ENCODE results near the gene NOM1. TPM values are rescaled to one million over a fixed set of nuclear protein-coding genes. Genes with fewer than 3 reads are reported as not detected.
A peak's percentile ranks its signal among the peaks of the same experiment; 100 is the strongest.

The NOM1 gene
- total RNA-seq, 1 donor = 11.6 TPM

DNA sequence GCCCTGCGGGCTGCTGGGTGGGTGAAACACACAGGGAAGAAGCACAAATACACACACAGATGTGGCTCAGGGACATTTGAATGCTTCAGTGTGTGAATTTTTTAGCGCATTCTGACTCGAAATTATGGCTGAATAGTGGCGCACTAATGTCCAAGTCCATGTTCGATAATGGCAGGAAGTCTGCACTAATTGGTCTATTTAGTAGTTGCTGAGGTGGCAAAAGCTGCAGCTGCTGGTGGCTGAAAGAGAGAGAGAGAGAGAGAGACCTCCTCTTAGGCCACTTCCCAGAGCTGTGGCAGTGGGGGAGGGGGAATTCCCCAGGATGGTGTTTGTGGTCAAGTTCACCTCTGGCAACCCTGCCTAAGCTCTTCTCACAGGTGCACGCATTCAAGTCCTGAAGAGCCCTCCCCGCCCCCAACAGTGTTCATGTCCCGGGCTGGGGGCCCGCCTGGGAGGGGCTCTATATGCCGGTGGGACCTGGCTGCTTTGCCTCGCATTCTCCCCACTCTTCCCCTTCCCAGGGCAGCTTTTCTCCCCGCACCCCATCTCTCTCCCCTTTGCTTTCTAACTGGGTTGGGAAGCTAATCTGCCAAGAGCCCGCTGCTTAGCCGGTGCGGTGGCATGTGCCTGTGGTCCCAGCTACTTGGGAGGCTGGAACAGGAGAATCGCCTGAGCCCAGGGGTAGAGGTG is 67.0 kb downstream of the NOM1 start:
- no peaks in the 10 kb centered on the region for H3K4me1 ChIP-seq (ENCODE audit: insufficient read depth, low read length)
- H3K79me2 ChIP-seq (ENCODE audit: insufficient read depth, low read length) = no peaks in the 10 kb centered on the region
- H3K27me3 ChIP-seq (ENCODE audit: insufficient read depth, low read length) = peaks cover 100% of the 10 kb centered on the region
- no peaks in the 10 kb centered on the region for H3K36me3 ChIP-seq (ENCODE audit: insufficient read depth, low read length)
- no peaks in the 10 kb centered on the region for H4K20me1 ChIP-seq (ENCODE audit: insufficient read depth, low read length)
- DNase-seq (ENCODE audit: insufficient read length, low spot score, missing footprints) = no peak
- H2AFZ ChIP-seq (ENCODE audit: low read length) = no peak overlapping the region
- no peaks in the 10 kb centered on the region for H3K9me3 ChIP-seq (ENCODE audit: low read depth, low read length)
- H3K27ac ChIP-seq (ENCODE audit: low read depth, low read length) = no peak overlapping the region
- TF ChIP-seq CTCF (IDR thresholded peaks at IDR 0.05; ENCODE audit: extremely low read depth, low read depth, low read length) = no peak
- H3K4me3 ChIP-seq (ENCODE audit: insufficient read depth, low read length) = no peak overlapping the region
- H3K4me2 ChIP-seq (ENCODE audit: insufficient read depth, low read length) = no peak overlapping the region

GRCh38 chr7:157017149-157017548 is 67.6 kb downstream of the NOM1 start:
- H4K20me1 ChIP-seq (ENCODE audit: insufficient read depth, low read length) = no peaks in the 10 kb centered on the region
- no peaks in the 10 kb centered on the region for H3K9me3 ChIP-seq (ENCODE audit: low read depth, low read length)
- DNase-seq (ENCODE audit: insufficient read length, low spot score, missing footprints) = peak; percentile 56
- no peaks in the 10 kb centered on the region for H3K4me1 ChIP-seq (ENCODE audit: insufficient read depth, low read length)
- H3K4me3 ChIP-seq (ENCODE audit: insufficient read depth, low read length) = no peak overlapping the region
- H2AFZ ChIP-seq (ENCODE audit: low read length) = no peak overlapping the region
- peaks cover 100% of the 10 kb centered on the region for H3K27me3 ChIP-seq (ENCODE audit: insufficient read depth, low read length)
- H3K79me2 ChIP-seq (ENCODE audit: insufficient read depth, low read length) = no peaks in the 10 kb centered on the region
- TF ChIP-seq CTCF (IDR thresholded peaks at IDR 0.05; ENCODE audit: extremely low read depth, low read depth, low read length) = no peak
- no peaks in the 10 kb centered on the region for H3K36me3 ChIP-seq (ENCODE audit: insufficient read depth, low read length)
- no peak overlapping the region for H3K4me2 ChIP-seq (ENCODE audit: insufficient read depth, low read length)
- no peak overlapping the region for H3K27ac ChIP-seq (ENCODE audit: low read depth, low read length)

- H3K27me3 ChIP-seq (ENCODE audit: insufficient read depth, low read length) = peaks cover 100% of the 10 kb centered on the region
- DNase-seq (ENCODE audit: insufficient read length, low spot score, missing footprints) = peak; percentile 65
Observed at GRCh38 chr7:157017603-157018327, 68.3 kb downstream of the NOM1 start.

More at GRCh38 chr7:157017603-157018327, 68.3 kb downstream of the NOM1 start:
- no peak overlapping the region for H3K27ac ChIP-seq (ENCODE audit: low read depth, low read length)
- H3K4me3 ChIP-seq (ENCODE audit: insufficient read depth, low read length) = no peak overlapping the region
- no peak overlapping the region for H3K4me2 ChIP-seq (ENCODE audit: insufficient read depth, low read length)
- no peaks in the 10 kb centered on the region for H3K9me3 ChIP-seq (ENCODE audit: low read depth, low read length)
- H3K4me1 ChIP-seq (ENCODE audit: insufficient read depth, low read length) = no peaks in the 10 kb centered on the region
- H3K79me2 ChIP-seq (ENCODE audit: insufficient read depth, low read length) = no peaks in the 10 kb centered on the region
- H3K36me3 ChIP-seq (ENCODE audit: insufficient read depth, low read length) = no peaks in the 10 kb centered on the region
- no peak overlapping the region for H2AFZ ChIP-seq (ENCODE audit: low read length)
- TF ChIP-seq CTCF (IDR thresholded peaks at IDR 0.05; ENCODE audit: extremely low read depth, low read depth, low read length) = no peak
- H4K20me1 ChIP-seq (ENCODE audit: insufficient read depth, low read length) = no peaks in the 10 kb centered on the region
